SU-DHL-6 (cell line): ENCODE measurements around the gene DOCK10.

ENCODE experiments used
- CTCF ChIP-seq: fragments of 200-600 bp; sonication (generic); IDR thresholded peaks from one replicate; pipeline ENCODE4 v1.5.1; 2017; ENCODE audit warnings: antibody characterized with exemption, mild to moderate bottlenecking, low read length, moderate library complexity; ENCODE audit not compliant: insufficient read depth, poor library complexity, severe bottlenecking
- EZH2phosphoT487 ChIP-seq: fragments of 200-600 bp; sonication (generic), shearing (Covaris generic); conservative IDR thresholded peaks from 2 replicates; pipeline ENCODE4 v1.6.1; 2018; ENCODE audit warnings: mild to moderate bottlenecking, antibody characterized with exemption, low read length, moderate library complexity, mixed read lengths

- no peak for TF ChIP-seq CTCF
- no peak for TF ChIP-seq EZH2phosphoT487
These were observed 306.0 kb downstream of the DOCK10 start for GRCh38 chr2:224736227-224736626.
